H1 (cell line): Measurements from ENCODE around the gene KMT5C. TPM values are rescaled to one million over a fixed set of nuclear protein-coding genes. Genes with fewer than 3 reads are reported as not detected.

ENCODE experiments used
- CTCF ChIA-PET: fragments of 300-600 bp; sonication (Branson Sonifier 250); formaldehyde crosslinking; loops from one replicate; lab custom pipeline; 2021; ENCODE audit not compliant: partially characterized antibody; lab: Charles Lee
- POLR2A ChIA-PET: fragments of 300-600 bp; sonication (Branson Sonifier 250); formaldehyde crosslinking; loops from one replicate; lab custom pipeline; 2021; ENCODE audit warnings: inconsistent platforms; ENCODE audit not compliant: partially characterized antibody; lab: Charles Lee
- DNase-seq, 2 experiments: peaks; one replicate each; pipeline versions ENCODE4 v3.0.0 to v3.0.0-alpha.2; 2010 to 2022; ENCODE audit warnings: low spot score in 2 of 2, low read depth in 1 of 2, mixed read lengths in 1 of 2
- FAIRE-seq: peaks from 2 replicates; lab custom pipeline; 2011; peaks lifted over from hg19 to GRCh38; lab: Jason Lieb, UNC
- H2AFZ ChIP-seq: 2 replicates; pipeline ENCODE4 v1.8.1; 2012; ENCODE audit warnings: low read length, inconsistent platforms
- H2AK5ac ChIP-seq: 2 replicates; pipeline ENCODE4 v1.6.1; 2013; ENCODE audit warnings: low read depth, low read length
- H2BK120ac ChIP-seq: replicated peaks from 2 replicates; pipeline ENCODE3; 2013; ENCODE audit warnings: low read depth, low read length, inconsistent platforms
- H2BK12ac ChIP-seq: 2 replicates; pipeline ENCODE4 v1.6.1; 2013; ENCODE audit warnings: low read depth, low read length
- H2BK15ac ChIP-seq: 2 replicates; pipeline ENCODE4 v1.6.1; 2013; ENCODE audit warnings: low read length
- H2BK20ac ChIP-seq: 2 replicates; pipeline ENCODE4 v1.6.1; 2013; ENCODE audit warnings: low read length
- H2BK5ac ChIP-seq: 2 replicates; pipeline ENCODE4 v1.6.1; 2013; ENCODE audit warnings: low read depth, low read length
- H3K14ac ChIP-seq: 2 replicates; pipeline ENCODE4 v1.6.1; 2013; ENCODE audit warnings: inconsistent platforms; ENCODE audit not compliant: insufficient read length
- H3K18ac ChIP-seq: 2 replicates; pipeline ENCODE4 v1.6.1; 2013; ENCODE audit warnings: low read length; ENCODE audit errors: extremely low read depth
- H3K23ac ChIP-seq: 2 replicates; pipeline ENCODE4 v1.6.1; 2013; ENCODE audit warnings: inconsistent platforms; ENCODE audit not compliant: insufficient read length
- H3K23me2 ChIP-seq: 2 replicates; pipeline ENCODE4 v1.6.1; 2013; ENCODE audit warnings: low read depth, low read length
- H3K27ac ChIP-seq: 2 replicates; pipeline ENCODE4 v1.6.1; 2011; ENCODE audit warnings: low read depth, low read length, inconsistent platforms
- H3K27me3 ChIP-seq, 4 experiments: replicated peaks in 1 of 4; 1 replicate in 1 of 4; 2 replicates in 3 of 4; pipeline versions ENCODE4 v1.6.1 to v1.8.1; 2011 to 2013; ENCODE audit warnings: low read length in 3 of 4, mild to moderate bottlenecking in 3 of 4, inconsistent platforms in 2 of 4, mixed read lengths in 2 of 4, moderate library complexity in 1 of 4; ENCODE audit not compliant: control insufficient read depth in 3 of 4, insufficient read depth in 3 of 4; ENCODE audit errors: extremely low read depth in 1 of 4
- H3K36me3 ChIP-seq, 4 experiments: 2 replicates each; pipeline versions ENCODE4 v1.6.1 to v1.8.1; 2011 to 2013; ENCODE audit warnings: mild to moderate bottlenecking in 4 of 4, low read length in 3 of 4, moderate library complexity in 2 of 4, control low read depth in 1 of 4, inconsistent platforms in 1 of 4; ENCODE audit not compliant: insufficient read depth in 4 of 4, control insufficient read depth in 2 of 4
- H3K4ac ChIP-seq: replicated peaks from 2 replicates; pipeline ENCODE3; 2013; ENCODE audit warnings: low read length, low read depth, mixed read lengths, inconsistent platforms; ENCODE audit not compliant: insufficient read length
- H3K4me1 ChIP-seq, 4 experiments: replicated peaks in 1 of 4; 1 replicate in 1 of 4; 2 replicates in 3 of 4; pipeline versions ENCODE4 v1.6.1 to v1.8.1; 2011 to 2013; ENCODE audit warnings: low read length in 3 of 4, inconsistent platforms in 2 of 4, mixed read lengths in 1 of 4; ENCODE audit not compliant: insufficient read depth in 4 of 4, control insufficient read depth in 3 of 4
- H3K4me2 ChIP-seq, 2 experiments: 2 replicates each; pipeline versions ENCODE4 v1.6.1 to v1.8.1; 2011 to 2013; ENCODE audit warnings: low read depth in 2 of 2, low read length in 2 of 2, control low read depth in 1 of 2, inconsistent platforms in 1 of 2, mild to moderate bottlenecking in 1 of 2; ENCODE audit not compliant: insufficient read depth in 1 of 2
- H3K4me3 ChIP-seq, 4 experiments: fragments of 200-600, 300-600 bp in 1 of 4; sonication (generic), shearing (Covaris generic), sonication (Bioruptor Twin) in 1 of 4; 2 replicates each; pipeline versions ENCODE4 v1.5.1 to v1.8.1; 2011 to 2016; ENCODE audit warnings: low read length in 4 of 4, low read depth in 3 of 4, control low read depth in 2 of 4, inconsistent platforms in 2 of 4, mild to moderate bottlenecking in 2 of 4, mixed read lengths in 1 of 4, moderate library complexity in 1 of 4; ENCODE audit not compliant: insufficient read depth in 2 of 4; ENCODE audit errors: extremely low read depth in 1 of 4
- H3K56ac ChIP-seq: replicated peaks from 2 replicates; pipeline ENCODE3; 2013; ENCODE audit warnings: low read depth, mild to moderate bottlenecking, mixed read lengths, low read length, inconsistent platforms; ENCODE audit not compliant: insufficient read length
- H3K79me1 ChIP-seq: 2 replicates; pipeline ENCODE4 v1.6.1; 2013; ENCODE audit warnings: low read depth, low read length, control low read depth
- H3K79me2 ChIP-seq, 2 experiments: 2 replicates each; pipeline versions ENCODE4 v1.6.1 to v1.8.1; 2012 to 2013; ENCODE audit warnings: low read length in 2 of 2, mild to moderate bottlenecking in 2 of 2, inconsistent platforms in 1 of 2; ENCODE audit not compliant: insufficient read depth in 2 of 2, control insufficient read depth in 1 of 2
- H3K9ac ChIP-seq, 4 experiments: replicated peaks in 1 of 4; 1 replicate in 1 of 4; 2 replicates in 3 of 4; pipeline versions ENCODE4 v1.6.1 to v1.8.1; 2011 to 2013; ENCODE audit warnings: low read depth in 3 of 4, low read length in 3 of 4, control low read depth in 2 of 4, mild to moderate bottlenecking in 2 of 4, moderate library complexity in 2 of 4, inconsistent platforms in 1 of 4; ENCODE audit errors: extremely low read depth in 1 of 4
- H3K9me3 ChIP-seq, 2 experiments: 2 replicates each; pipeline versions ENCODE4 v1.6.1 to v1.8.1; 2012 to 2013; ENCODE audit warnings: mild to moderate bottlenecking in 2 of 2, moderate library complexity in 2 of 2, control low read depth in 1 of 2, inconsistent platforms in 1 of 2, low read depth in 1 of 2, low read length in 1 of 2, mixed read lengths in 1 of 2; ENCODE audit not compliant: insufficient read depth in 2 of 2
- H4K20me1 ChIP-seq, 2 experiments: replicated peaks in 1 of 2; 2 replicates each; pipeline versions ENCODE3 to v1.8.1; 2011 to 2013; ENCODE audit warnings: inconsistent platforms in 2 of 2, low read length in 2 of 2, mild to moderate bottlenecking in 1 of 2; ENCODE audit not compliant: insufficient read depth in 2 of 2, control insufficient read depth in 1 of 2
- H4K5ac ChIP-seq: 2 replicates; pipeline ENCODE4 v1.6.1; 2013; ENCODE audit warnings: low read length, low read depth, mixed read lengths, inconsistent platforms; ENCODE audit not compliant: insufficient read length
- H4K8ac ChIP-seq: 2 replicates; pipeline ENCODE4 v1.8.0; 2013; ENCODE audit warnings: mild to moderate bottlenecking, moderate library complexity, low read length, inconsistent platforms; ENCODE audit not compliant: insufficient read depth; ENCODE audit errors: extremely low read depth
- H4K91ac ChIP-seq: replicated peaks from 2 replicates; pipeline ENCODE3; 2013; ENCODE audit warnings: low read length, mixed read lengths, inconsistent platforms; ENCODE audit not compliant: insufficient read length
- ATF2 ChIP-seq: IDR thresholded peaks from 2 replicates; pipeline ENCODE4 v1.6.1; 2012; ENCODE audit warnings: low read length, inconsistent platforms
- KDM5A ChIP-seq: fragments of 200-600 bp; IDR thresholded peaks from 2 replicates; pipeline ENCODE4 v1.7.1; 2012; ENCODE audit warnings: mild to moderate bottlenecking, low read length, inconsistent platforms, mixed read lengths
- MAFK ChIP-seq: IDR thresholded peaks from 2 replicates; pipeline ENCODE4 v1.6.1; 2012; ENCODE audit warnings: low read depth, mild to moderate bottlenecking, improper control_type of control experiment, low read length
- NANOG ChIP-seq: IDR thresholded peaks from 2 replicates; pipeline ENCODE4 v1.6.1; 2011; ENCODE audit warnings: low read length, low read depth, mild to moderate bottlenecking, inconsistent platforms; ENCODE audit not compliant: insufficient read depth, poor library complexity, severe bottlenecking
- RAD21 ChIP-seq, 2 experiments: IDR thresholded peaks in 1 of 2; conservative IDR thresholded peaks in 1 of 2; 2 replicates each; pipeline ENCODE4 v1.6.1; 2011; ENCODE audit warnings: low read depth in 2 of 2, low read length in 2 of 2, improper control_type of control experiment in 1 of 2, inconsistent platforms in 1 of 2, mild to moderate bottlenecking in 1 of 2, moderate library complexity in 1 of 2
- RBBP5 ChIP-seq: IDR thresholded peaks from 2 replicates; pipeline ENCODE4 v1.7.1; 2012; ENCODE audit warnings: low read depth, mild to moderate bottlenecking, inconsistent platforms, low read length, moderate library complexity, borderline replicate concordance
- RXRA ChIP-seq: IDR thresholded peaks from 2 replicates; pipeline ENCODE4 v1.6.1; 2011; ENCODE audit warnings: low read depth, mild to moderate bottlenecking, low read length, moderate library complexity; ENCODE audit not compliant: insufficient read depth
- SAP30 ChIP-seq: fragments of 300-600 bp; sonication (generic); IDR thresholded peaks from 2 replicates; pipeline ENCODE4 v1.7.1; 2012; ENCODE audit warnings: low read length, moderate library complexity, mild to moderate bottlenecking, inconsistent platforms; ENCODE audit not compliant: insufficient read depth, insufficient replicate concordance
- SIRT6 ChIP-seq: IDR thresholded peaks from one replicate; pipeline ENCODE4 v1.7.1; 2012; ENCODE audit warnings: low read length, inconsistent platforms
- TAF1 ChIP-seq: IDR thresholded peaks from 2 replicates; pipeline ENCODE4 v1.6.1; 2011; ENCODE audit warnings: mild to moderate bottlenecking, low read depth, low read length
- TCF12 ChIP-seq: IDR thresholded peaks from 2 replicates; pipeline ENCODE4 v1.6.1; 2011; ENCODE audit warnings: low read depth, mild to moderate bottlenecking, low read length
- WGBS, 2 experiments: shearing (Covaris generic) in 1 of 2; methylation state at CpG; one replicate each; pipeline versions ENCODE4 v1.1.6 to v1.1.7; 2013 to 2015; ENCODE audit warnings: low lambda C conversion rate in 2 of 2, mixed read lengths in 2 of 2, inconsistent platforms in 1 of 2, low coverage in 1 of 2, missing lambda C conversion rate in 1 of 2; ENCODE audit not compliant: insufficient replicate concordance in 2 of 2, insufficient coverage in 1 of 2, insufficient read length in 1 of 2; ENCODE audit errors: extremely low coverage in 1 of 2, missing lambda C conversion rate in 1 of 2; 5-methylcytosine and 5-hydroxymethylcytosine counted together
- polyA plus RNA-seq, 7 experiments: library from polyadenylated mRNA; depleted of rRNA in 3 of 7; stranded (reverse) in 5 of 7; unstranded in 2 of 7; fragments of >200 nt in 5 of 7; fragments of 200-250 nt in 2 of 7; gene quantifications; 1 replicate in 5 of 7; 2 replicates in 1 of 7; 4 replicates in 1 of 7; pipeline versions ENCODE4 v1.2.1 to v1.2.3, GENCODE V29; 2011 to 2013; ENCODE audit warnings: missing spikeins in 2 of 7, mixed read lengths in 2 of 7
- total RNA-seq: library from RNA; stranded (reverse); fragmentation: NEBNext Ultra II Directional; extraction: Animal tissue kit (Norgen Biotek cat#: 25700); gene quantifications from 2 replicates; pipeline ENCODE4 v1.2.1, GENCODE V29; 2021

KMT5C gene
- total and polyA plus RNA-seq, 2 of the 8 experiments (the other 6 are each of a cell fraction or from before 2014, with no cell fraction given): 24.9 to 31.5 TPM

GRCh38 chr19:55302318-55302703, 37.4 kb upstream of the KMT5C start:
- CTCF ChIA-PET: interaction anchor here (0.6 to 3.9 kb wide), 33 partner anchors 10 to 201 kb away, joined by 3 to 37 read pairs (median 5); partner anchors contain the start of genes GARIN5B, KMT5C, TMEM150B and TMEM190
- TF ChIP-seq RAD21 (IDR thresholded peaks at IDR 0.05 in 1 of 2, conservative IDR thresholded peaks at IDR 0.05 in 1 of 2; ENCODE audit: low read depth in 2 of 2, low read length in 2 of 2) (no peak), SIRT6 (no peak), RBBP5 (no peak), ATF2 (no peak), KDM5A (no peak), TAF1 (no peak), TCF12 (no peak), NANOG (no peak), MAFK (no peak), RXRA (no peak), SAP30 (no peak)

More at GRCh38 chr19:55302318-55302703, 37.4 kb upstream of the KMT5C start:
- H2AK5ac ChIP-seq: no peak overlapping the region
- DNase-seq: no peak
- H2BK120ac ChIP-seq: no peak overlapping the region
- no peak overlapping the region for H4K8ac ChIP-seq
- H2AFZ ChIP-seq: no peak overlapping the region
- 99% methylated on average over 8 of the region's 12 CpGs; no CpG with 5 or more reads in 1 of the 2 experiments for WGBS, 2 experiments
- no peak overlapping the region for H2BK5ac ChIP-seq
- no peak overlapping the region; a peak in 2 of 8 replicates for H3K4me3 ChIP-seq
- no peak overlapping the region for H4K91ac ChIP-seq
- H2BK15ac ChIP-seq: no peak overlapping the region
- no peaks in the 10 kb centered on the region for H3K79me2 ChIP-seq
- H3K27me3 ChIP-seq: no peaks in the 10 kb centered on the region
- H3K23me2 ChIP-seq: peaks cover 2% of the 10 kb centered on the region; the same call in 1 of the 2 replicates
- H3K36me3 ChIP-seq: peaks cover 18 to 41% (median 34%) of the 10 kb centered on the region in 4 experiments
- H3K14ac ChIP-seq: no peak overlapping the region
- no peak overlapping the region for H3K4ac ChIP-seq
- no peak overlapping the region for H3K56ac ChIP-seq
- peaks cover 0 to 5% of the 10 kb centered on the region in 2 experiments for H4K20me1 ChIP-seq
- H3K4me1 ChIP-seq: peaks cover 0 to 8% (median 3%) of the 10 kb centered on the region in 4 experiments; a peak in 3 of 7 replicates
- H3K23ac ChIP-seq: no peak overlapping the region
- peak overlapping the region; percentile 83; the same call in 1 of the 2 replicates for H3K18ac ChIP-seq
- H3K27ac ChIP-seq: no peak overlapping the region
- H3K79me1 ChIP-seq: no peaks in the 10 kb centered on the region; the same call in 1 of the 2 replicates
- POLR2A ChIA-PET: interaction anchor here (0.9 to 3.8 kb wide), 13 partner anchors 10 to 101 kb away, joined by 3 to 32 read pairs (median 5); partner anchors contain the start of genes KMT5C and TMEM238
- no peak for FAIRE-seq
- 0 out of 2 replicates have a peak overlapping the region, but pooled peaks have one; percentile 80 for H2BK12ac ChIP-seq
- H3K9me3 ChIP-seq: no peaks in the 10 kb centered on the region
- H4K5ac ChIP-seq: no peak overlapping the region
- H3K4me2 ChIP-seq: peak overlapping the region in 1 of 2 experiments; percentile 36; a peak in 1 of 4 replicates
- no peak overlapping the region for H3K9ac ChIP-seq
- no peak overlapping the region for H2BK20ac ChIP-seq
